ENCODE data around the gene TGOLN2.

DNA sequence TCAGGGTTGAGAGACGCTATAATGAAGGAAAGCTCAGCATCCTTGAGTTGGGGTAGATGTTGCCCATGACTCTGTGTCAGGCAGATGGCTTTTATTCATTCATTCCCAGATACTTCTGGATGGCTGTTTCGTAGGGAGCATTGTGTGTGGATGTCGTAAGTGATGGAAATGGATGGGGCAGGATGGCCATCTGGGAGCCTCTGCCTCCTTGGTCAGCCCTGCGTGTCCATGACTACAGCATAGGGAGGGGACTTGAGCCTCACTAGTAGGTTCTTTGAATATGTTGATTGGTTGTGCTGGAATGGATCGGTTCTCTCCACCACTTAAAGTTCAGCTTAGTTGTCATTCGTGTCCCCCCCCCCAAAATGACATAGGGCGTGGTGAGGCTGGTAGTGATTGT is 44.9 kb downstream of the TGOLN2 start:
- TF ChIP-seq CTCF (conservative IDR thresholded peaks at IDR 0.05; ENCODE audit: low read length): no peak
- TF ChIP-seq EZH2phosphoT487 (IDR thresholded peaks at IDR 0.05; ENCODE audit: borderline replicate concordance, low read depth, low read length): no peak

Measured in OCI-LY7 (cell line).